BJ (cell line): ENCODE measurements around the gene KCMF1. TPM values are rescaled to one million over a fixed set of nuclear protein-coding genes. Genes with fewer than 3 reads are reported as not detected.

Experiments
- CTCF ChIA-PET: fragments of 350-600 bp; formaldehyde crosslinking; extraction: SDS; loops from one replicate; lab custom pipeline; 2021; ENCODE audit warnings: antibody characterized with exemption, inconsistent platforms; lab: Yijun Ruan, JAX
- POLR2A ChIA-PET: fragments of 300-600 bp; sonication (Branson Sonifier 250); formaldehyde crosslinking; extraction: SDS; loops from one replicate; lab custom pipeline; 2021; ENCODE audit warnings: antibody characterized with exemption; lab: Charles Lee
- DNase-seq: peaks from one replicate; pipeline ENCODE4 v3.0.0-alpha.2; 2011; ENCODE audit warnings: low read depth
- H3K27me3 ChIP-seq: 2 replicates; pipeline ENCODE4 v1.6.0; 2011; ENCODE audit warnings: low read length; ENCODE audit not compliant: control insufficient read depth, insufficient read depth
- H3K36me3 ChIP-seq: 2 replicates; pipeline ENCODE4 v1.5.1; 2011; ENCODE audit warnings: low read length; ENCODE audit not compliant: control insufficient read depth, insufficient read depth
- H3K4me3 ChIP-seq: 2 replicates; pipeline ENCODE4 v1.5.1; 2011; ENCODE audit warnings: low read depth, mild to moderate bottlenecking, control low read depth, low read length
- polyA plus RNA-seq: library from polyadenylated mRNA; depleted of rRNA; stranded (reverse); fragments of >200 nt; gene quantifications from 2 replicates; pipeline ENCODE4 v1.2.3, GENCODE V29; 2011
- TF ChIP-seq, protein P1 (sequence below): IDR thresholded peaks from 2 replicates; pipeline ENCODE4 v1.5.1; 2011; ENCODE audit warnings: low read depth, mild to moderate bottlenecking, control low read depth, inconsistent platforms, low read length, moderate library complexity; ENCODE audit not compliant: insufficient read depth

The KCMF1 gene
- polyA plus RNA-seq, 1 experiment, result 83.3 TPM

DNA sequence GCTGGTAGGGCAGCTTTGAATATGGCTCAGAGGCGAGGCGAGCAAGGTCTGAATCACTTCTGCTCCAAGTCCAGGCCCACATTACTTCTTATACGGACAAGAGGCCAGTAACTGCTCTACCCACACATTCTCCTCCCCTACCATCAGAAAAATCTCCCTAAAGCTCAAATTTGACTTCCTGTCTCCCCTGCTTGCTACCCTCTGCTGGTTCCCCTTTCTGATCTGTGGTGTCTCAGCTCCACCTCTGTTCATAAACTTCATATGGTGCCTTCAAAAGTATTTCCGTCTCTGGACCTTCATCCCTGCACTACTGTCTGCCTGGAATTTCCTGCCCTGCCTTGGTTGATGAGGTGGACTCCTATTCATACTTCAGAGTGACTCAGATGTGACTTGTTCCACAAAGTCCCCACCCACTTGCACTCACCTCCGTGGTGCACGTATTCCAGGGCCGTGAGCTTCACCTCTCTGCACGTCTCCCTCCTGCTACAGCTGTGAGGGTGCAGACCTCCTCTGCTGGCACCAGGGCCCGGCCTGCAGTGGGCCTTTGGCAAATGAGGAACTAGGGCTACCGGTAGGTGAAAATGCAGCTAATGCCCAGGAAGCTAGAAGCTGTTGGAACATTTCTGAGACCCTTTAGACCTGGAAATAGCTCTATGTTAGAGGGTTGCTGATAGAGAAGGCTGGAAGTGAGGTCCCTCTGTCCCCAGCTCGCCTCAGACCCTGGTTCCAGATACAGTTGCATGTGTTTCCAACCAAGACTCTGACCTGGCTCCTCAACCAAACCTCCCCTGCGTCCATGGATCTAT is 24.6 kb upstream of the KCMF1 start:
- ChIA-PET CTCF (interaction anchor here (0.9 to 14.0 kb wide), 5 partner anchors 12 to 352 kb away, joined by 3 to 106 read pairs (median 3); no protein-coding TSS in a partner anchor), POLR2A (interaction anchor here (1.1 kb wide), 1 partner anchor 12 kb away, joined by 7 read pairs; no protein-coding TSS in a partner anchor)
- no peaks in the 10 kb centered on the region for H3K36me3 ChIP-seq
- no peaks in the 10 kb centered on the region for H3K27me3 ChIP-seq
- DNase-seq, result peak; percentile 74
- no peak overlapping the region for H3K4me3 ChIP-seq
- TF ChIP-seq, protein P1, sequence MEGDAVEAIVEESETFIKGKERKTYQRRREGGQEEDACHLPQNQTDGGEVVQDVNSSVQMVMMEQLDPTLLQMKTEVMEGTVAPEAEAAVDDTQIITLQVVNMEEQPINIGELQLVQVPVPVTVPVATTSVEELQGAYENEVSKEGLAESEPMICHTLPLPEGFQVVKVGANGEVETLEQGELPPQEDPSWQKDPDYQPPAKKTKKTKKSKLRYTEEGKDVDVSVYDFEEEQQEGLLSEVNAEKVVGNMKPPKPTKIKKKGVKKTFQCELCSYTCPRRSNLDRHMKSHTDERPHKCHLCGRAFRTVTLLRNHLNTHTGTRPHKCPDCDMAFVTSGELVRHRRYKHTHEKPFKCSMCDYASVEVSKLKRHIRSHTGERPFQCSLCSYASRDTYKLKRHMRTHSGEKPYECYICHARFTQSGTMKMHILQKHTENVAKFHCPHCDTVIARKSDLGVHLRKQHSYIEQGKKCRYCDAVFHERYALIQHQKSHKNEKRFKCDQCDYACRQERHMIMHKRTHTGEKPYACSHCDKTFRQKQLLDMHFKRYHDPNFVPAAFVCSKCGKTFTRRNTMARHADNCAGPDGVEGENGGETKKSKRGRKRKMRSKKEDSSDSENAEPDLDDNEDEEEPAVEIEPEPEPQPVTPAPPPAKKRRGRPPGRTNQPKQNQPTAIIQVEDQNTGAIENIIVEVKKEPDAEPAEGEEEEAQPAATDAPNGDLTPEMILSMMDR, result no peak

DNA sequence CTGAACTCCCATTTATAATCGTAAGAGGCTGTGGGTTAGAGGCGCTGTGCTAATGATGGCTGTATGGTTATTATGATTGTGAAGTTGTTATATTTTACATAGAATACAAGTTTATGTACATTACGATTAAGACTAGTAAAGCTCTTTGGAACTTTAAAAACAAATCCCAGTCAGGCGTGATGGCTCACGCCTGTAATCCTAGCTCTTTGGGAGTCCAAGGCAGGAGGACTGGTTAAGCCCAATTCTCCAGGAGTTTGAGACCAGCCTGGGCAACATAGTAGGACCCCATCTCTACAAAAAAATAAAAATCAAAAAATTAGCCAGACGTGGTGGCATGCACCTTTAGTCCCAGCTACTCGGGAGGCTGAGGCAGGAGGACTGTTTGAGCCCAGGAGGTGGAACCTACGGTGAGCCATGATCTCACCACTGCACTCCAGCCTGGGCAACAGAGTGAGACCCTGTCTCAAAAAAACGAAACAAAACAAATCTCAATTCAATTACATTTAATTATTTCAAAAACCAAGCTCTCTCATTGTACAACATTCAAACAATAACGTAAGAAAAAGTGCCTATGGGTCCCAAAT is 23.9 kb upstream of the KCMF1 start:
- no peak for DNase-seq
- H3K27me3 ChIP-seq, result no peaks in the 10 kb centered on the region
- CTCF ChIA-PET, result interaction anchor here (0.9 to 14.0 kb wide), 4 partner anchors 11 to 119 kb away, joined by 3 to 106 read pairs (median 8); no protein-coding TSS in a partner anchor
- H3K4me3 ChIP-seq, result no peak overlapping the region
- POLR2A ChIA-PET, result interaction anchor here (1.1 kb wide), 1 partner anchor 11 kb away, joined by 7 read pairs; no protein-coding TSS in a partner anchor
- no peaks in the 10 kb centered on the region for H3K36me3 ChIP-seq
- TF ChIP-seq, protein P1, result no peak

DNA sequence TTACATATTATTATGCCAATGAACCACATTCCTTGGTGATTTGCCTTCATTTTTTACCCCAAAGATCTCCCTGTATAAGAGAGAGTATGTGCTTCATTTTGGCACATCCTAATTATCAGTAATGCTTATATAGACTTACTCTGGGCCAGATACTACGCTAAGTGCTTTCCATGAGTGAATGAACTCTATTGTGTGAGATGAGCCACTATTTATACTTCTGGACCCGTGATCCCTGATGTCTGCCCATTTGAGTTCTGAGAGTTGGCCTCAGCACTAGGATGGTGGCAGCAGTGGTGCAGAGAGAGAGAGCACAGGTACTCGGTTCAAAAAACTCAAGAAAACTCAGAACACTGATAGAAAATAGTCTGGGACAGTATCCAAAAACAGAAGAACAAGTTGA is 17.4 kb upstream of the KCMF1 start:
- H3K27me3 ChIP-seq, result no peaks in the 10 kb centered on the region
- TF ChIP-seq, protein P1, result no peak
- ChIA-PET POLR2A (no interaction called here), CTCF (interaction anchor here (0.6 kb wide), 1 partner anchor 51 kb away, joined by 4 read pairs; no protein-coding TSS in a partner anchor)
- no peak overlapping the region for H3K4me3 ChIP-seq
- no peak for DNase-seq
- no peaks in the 10 kb centered on the region for H3K36me3 ChIP-seq

DNA sequence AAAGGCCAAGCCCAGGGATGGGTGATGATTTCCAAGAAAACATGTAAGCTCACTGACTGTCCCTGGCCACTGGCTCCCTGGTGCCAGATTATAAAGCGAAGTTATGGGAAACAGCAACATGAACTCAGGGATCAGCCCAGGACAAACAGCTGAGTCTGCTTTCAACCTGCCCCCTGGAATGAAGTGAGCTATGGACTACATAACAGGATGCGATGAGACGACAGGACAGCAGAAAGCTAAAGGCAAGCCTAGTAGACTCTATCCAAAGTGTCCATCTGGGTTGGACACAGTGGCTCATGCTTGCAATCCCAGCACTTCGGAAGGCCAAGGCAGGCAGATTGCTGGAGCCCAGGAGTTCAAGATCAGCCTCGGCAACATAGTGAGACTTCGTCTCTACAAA is 16.6 kb upstream of the KCMF1 start:
- H3K36me3 ChIP-seq, result no peaks in the 10 kb centered on the region
- TF ChIP-seq, protein P1, result no peak
- H3K4me3 ChIP-seq, result no peak overlapping the region
- ChIA-PET POLR2A (no interaction called here), CTCF (interaction anchor here (0.6 to 0.8 kb wide), 2 partner anchors 14 to 469 kb away, joined by 3 read pairs; no protein-coding TSS in a partner anchor)
- no peak for DNase-seq
- H3K27me3 ChIP-seq, result no peaks in the 10 kb centered on the region
